ENCODE results near the gene DIDO1.

Gene DIDO1

DNA sequence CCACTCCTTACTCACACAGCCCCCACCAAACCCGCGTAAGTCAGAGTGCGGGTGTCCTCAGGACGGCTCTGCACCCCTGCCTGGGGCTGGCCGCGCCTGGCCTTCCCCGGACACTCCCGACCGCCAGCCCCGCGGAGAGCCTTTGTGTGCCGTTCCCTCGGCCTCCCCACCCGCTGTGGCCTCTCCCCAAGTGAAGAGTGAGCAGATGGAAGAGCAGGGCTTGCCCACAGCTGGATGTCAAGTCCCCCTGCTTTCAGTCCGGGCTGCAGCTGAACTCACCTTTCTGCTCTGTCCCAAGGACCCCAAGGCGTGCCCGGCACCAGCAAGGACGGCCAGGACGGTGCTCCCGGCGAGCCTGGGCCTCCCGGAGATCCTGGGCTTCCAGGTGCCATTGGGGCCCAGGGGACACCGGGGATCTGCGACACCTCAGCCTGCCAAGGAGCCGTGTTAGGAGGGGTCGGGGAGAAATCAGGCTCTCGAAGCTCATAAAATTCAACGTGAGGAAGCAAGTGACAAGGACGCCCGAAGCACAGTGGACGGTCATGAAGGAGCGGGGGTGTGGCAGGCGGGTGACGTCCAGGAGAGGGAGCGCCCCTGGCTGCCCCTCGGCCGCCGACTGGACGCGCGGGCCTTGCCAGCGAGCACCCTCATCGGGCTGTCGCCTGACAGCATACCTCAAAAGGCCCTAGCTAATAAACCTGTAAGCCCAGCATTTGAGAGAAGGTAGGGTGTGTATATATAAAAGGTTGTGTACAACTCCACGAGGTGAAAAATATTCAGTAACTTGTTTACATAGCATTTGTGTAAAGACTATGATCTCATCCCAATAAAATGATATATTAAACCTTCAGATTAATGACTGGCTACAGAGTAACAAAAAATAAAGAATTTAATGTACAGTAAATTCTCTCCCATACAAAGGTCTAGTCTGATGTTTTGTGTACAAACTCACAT is 85.8 kb downstream of the DIDO1 start:
- no peak for TF ChIP-seq CTCF (IDR thresholded peaks at IDR 0.05; ENCODE audit: low read length, missing control alignments)
- no peak for DNase-seq (ENCODE audit: low read depth)

GRCh38 chr20:62839816-62840215 is 86.5 kb downstream of the DIDO1 start:
- no peak for DNase-seq (ENCODE audit: low read depth)
- no peak overlapping the region for H3K4me3 ChIP-seq (replicated peaks; ENCODE audit: low read depth, low read length)
- no peak for TF ChIP-seq CTCF (IDR thresholded peaks at IDR 0.05; ENCODE audit: low read length, missing control alignments)

More for the DNA sequence above, 85.8 kb downstream of the DIDO1 start:
- no peak overlapping the region for H3K4me3 ChIP-seq (replicated peaks; ENCODE audit: low read depth, low read length)

GRCh38 chr20:62839261-62839660 is 87.0 kb downstream of the DIDO1 start:
- no peak for TF ChIP-seq CTCF (IDR thresholded peaks at IDR 0.05; ENCODE audit: low read length, missing control alignments)
- DNase-seq (ENCODE audit: low read depth) = no peak
- no peak overlapping the region for H3K4me3 ChIP-seq (replicated peaks; ENCODE audit: low read depth, low read length)

DNA sequence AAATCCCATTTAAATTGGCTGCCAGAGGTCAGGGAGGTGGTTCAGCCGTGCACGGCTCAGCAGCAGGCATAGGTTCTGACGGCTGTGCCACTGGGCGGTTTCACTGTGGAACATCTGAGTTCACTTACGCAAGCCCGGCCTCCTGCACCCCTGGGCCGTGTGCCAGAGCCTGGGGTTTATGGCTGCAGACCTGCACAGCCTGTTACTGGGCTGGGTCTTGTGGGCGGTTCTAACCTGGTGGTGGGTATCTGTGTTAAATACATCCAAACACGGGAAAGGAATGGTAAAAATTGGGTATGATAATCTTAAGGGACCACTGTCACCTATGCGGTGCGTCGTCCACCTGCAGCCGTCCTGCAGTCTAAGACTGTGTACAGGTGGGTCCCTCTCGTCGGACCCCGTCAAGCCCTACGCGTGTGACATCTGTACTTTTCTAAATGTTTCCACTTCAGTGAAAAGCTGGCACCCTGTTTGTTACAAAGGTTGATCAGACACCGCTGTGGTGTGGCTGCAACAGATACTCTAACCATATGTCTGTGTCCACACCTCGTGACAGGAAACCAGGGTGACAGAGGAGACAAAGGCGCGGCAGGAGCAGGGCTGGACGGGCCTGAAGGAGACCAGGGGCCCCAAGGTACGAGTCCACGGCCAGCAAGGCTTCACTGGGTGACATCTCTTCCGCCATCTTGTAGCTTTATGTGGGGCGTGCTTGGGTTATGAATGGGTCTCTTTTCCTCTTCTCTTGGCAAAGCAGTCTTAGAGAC is 88.0 kb downstream of the DIDO1 start:
- no peak for DNase-seq (ENCODE audit: low read depth)
- H3K4me3 ChIP-seq (replicated peaks; ENCODE audit: low read depth, low read length) = no peak overlapping the region
- TF ChIP-seq CTCF (IDR thresholded peaks at IDR 0.05; ENCODE audit: low read length, missing control alignments) = no peak

DNA sequence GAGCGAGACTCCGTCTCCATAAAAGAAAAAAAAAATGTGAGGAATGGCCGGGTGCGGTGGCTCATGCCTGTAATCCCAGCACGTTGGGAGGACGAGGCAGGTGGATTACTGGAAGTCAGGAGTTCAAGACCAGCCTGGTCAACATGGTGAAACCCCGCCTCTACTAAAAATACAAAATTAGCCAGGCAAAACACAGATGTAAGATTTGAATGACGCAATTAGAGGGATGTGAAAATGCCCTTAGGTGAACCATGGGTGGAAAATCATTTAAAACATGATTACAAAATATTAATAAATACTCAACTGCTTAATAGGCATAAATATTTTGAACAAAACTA is 88.5 kb downstream of the DIDO1 start:
- no peak for TF ChIP-seq CTCF (IDR thresholded peaks at IDR 0.05; ENCODE audit: low read length, missing control alignments)
- H3K4me3 ChIP-seq (replicated peaks; ENCODE audit: low read depth, low read length) = no peak overlapping the region
- DNase-seq (ENCODE audit: low read depth) = no peak

DNA sequence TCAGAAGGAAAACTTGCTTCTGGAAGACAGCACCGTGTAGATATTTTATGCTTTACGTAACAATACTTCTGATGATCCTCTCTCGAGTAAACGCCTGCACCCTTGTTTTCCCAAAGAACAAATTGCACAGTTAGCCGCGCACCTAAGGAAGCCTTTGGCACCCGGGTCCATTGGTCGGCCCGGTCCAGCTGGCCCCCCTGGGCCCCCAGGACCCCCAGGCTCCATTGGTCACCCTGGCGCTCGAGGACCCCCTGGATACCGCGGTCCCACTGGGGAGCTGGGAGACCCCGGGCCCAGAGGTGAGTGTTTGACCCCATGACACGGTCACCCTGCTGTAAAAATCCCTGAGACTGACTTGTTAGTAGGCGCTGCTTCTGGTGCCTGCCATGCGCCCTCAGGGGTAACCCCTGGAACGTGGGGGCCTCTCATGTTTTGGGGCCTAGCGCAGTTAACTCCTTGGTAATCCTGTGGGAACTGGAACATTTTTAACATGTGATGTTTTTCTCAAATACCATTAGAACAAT is 89.3 kb downstream of the DIDO1 start:
- no peak for DNase-seq (ENCODE audit: low read depth)
- no peak overlapping the region for H3K4me3 ChIP-seq (replicated peaks; ENCODE audit: low read depth, low read length)
- TF ChIP-seq CTCF (IDR thresholded peaks at IDR 0.05; ENCODE audit: low read length, missing control alignments) = no peak
